Measurements from ENCODE around the gene ZNF398.

ZNF398 gene

DNA sequence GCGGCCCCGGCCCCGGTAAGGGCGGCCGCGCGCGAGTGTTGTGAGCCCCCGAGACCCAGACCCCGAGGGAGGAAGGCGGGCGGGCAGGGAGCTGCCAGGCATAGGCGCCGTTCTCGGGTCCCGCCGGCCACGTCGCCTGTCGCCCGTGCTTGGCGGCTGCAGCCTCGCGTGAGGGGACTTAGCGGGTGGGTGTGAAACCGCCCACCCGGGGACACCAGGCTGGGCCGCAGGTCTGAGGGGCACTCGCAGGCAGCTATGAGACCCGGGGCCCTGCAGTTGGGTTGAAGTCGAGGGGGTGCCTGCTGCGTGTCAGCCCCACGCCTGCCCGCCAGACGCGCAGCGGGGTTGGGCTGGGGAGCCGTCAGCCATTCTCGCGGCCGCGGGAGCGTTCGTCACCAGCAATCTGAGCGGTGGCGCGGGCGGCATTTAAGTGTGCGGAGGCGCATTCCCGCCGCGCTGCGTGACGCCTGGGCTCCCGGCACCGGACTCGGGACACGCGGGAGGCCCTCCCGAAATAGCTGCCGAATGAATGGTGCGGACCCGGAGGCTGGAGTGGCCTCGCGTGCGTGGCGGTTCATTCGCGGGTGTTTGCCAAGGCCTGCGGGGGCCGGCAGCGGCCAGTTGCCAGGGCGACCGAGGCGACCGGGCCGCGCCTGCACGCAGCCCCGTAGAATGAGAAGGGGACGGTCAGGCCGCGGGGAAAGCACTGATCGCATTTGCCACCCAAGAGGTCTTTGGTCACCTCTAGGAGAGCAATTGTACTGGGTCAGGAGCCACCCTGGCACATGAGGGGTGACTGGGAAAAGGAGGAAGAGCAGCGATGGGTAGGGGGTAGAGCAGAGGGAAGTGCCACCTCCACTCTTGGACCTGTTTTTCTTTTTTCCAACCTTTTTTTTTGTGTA is 750 bp downstream of the ZNF398 start:
- peak; percentile 56 to 83 (median 74) for DNase-seq
- Histone ChIP-seq H3K27me3 (replicated peaks in 2 of 5; ENCODE audit: control insufficient read depth in 4 of 5, insufficient read depth in 5 of 5, low read length in 4 of 5) (no peaks in the 10 kb centered on the region), H3K9me3 (ENCODE audit: control extremely low read depth in 1 of 5, control insufficient read depth in 4 of 5, insufficient read depth in 2 of 5, low read depth in 1 of 5, low read length in 4 of 5) (no peaks in the 10 kb centered on the region), H3K4me3 (ENCODE audit: control insufficient read depth in 1 of 7, extremely low read depth in 1 of 7, insufficient read depth in 4 of 7, low read depth in 2 of 7, low read length in 6 of 7) (peak overlapping the region; percentile 78 to 95 (median 88)), H3K36me3 (ENCODE audit: control insufficient read depth in 4 of 4, insufficient read depth in 4 of 4, low read length in 3 of 4) (peaks cover 0 to 6% (median 0%) of the 10 kb centered on the region in 4 experiments), H3K4me1 (ENCODE audit: control extremely low read depth in 1 of 4, control insufficient read depth in 4 of 4, insufficient read depth in 4 of 4, low read length in 3 of 4) (peaks cover 6 to 23% (median 20%) of the 10 kb centered on the region in 4 experiments), H3K27ac (ENCODE audit: insufficient read depth in 1 of 2, low read depth in 1 of 2, low read length in 2 of 2, poor library complexity in 1 of 2, severe bottlenecking in 2 of 2) (peak overlapping the region; percentile 54 to 91)
- POLR2A ChIA-PET: interaction anchor here (1.3 to 2.8 kb wide), 2 partner anchors 20 to 22 kb away, joined by 4 to 27 read pairs; partner anchors contain the start of gene ZNF425
- CTCF ChIA-PET: interaction anchor here (0.9 to 3.8 kb wide), 9 partner anchors 10 to 59 kb away, joined by 3 to 44 read pairs (median 7); partner anchors contain the start of genes ZNF282 and ZNF425
- under 1% methylated on average over 85 of the region's 86 CpGs for WGBS (ENCODE audit: insufficient coverage)

DNA sequence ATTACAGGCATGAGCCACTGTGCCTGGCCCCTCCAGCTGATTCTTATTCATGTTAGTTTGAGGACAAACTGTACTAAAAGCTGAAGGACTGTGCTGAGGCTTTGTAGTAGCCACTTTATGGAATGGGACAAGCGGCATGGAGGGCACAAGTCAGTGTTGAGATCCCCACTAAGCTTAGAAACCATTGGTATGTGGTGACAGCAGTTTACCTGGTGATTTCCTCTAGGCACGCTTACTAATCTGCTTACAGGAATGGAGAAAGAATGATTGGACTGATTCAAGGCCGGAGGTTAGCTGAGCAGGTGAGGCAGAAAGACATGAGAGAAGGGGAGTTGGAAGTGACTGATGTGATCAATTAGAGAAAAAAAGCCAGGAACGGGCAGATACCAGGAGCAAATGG is 3.7 kb downstream of the ZNF398 start:
- ChIA-PET CTCF (interaction anchor here (1.2 kb wide), 1 partner anchor 24 kb away, joined by 5 read pairs; no protein-coding TSS in a partner anchor), POLR2A (no interaction called here)
- peaks cover 4 to 22% (median 14%) of the 10 kb centered on the region in 4 experiments for H3K4me1 ChIP-seq (ENCODE audit: control extremely low read depth in 1 of 4, control insufficient read depth in 4 of 4, insufficient read depth in 4 of 4, low read length in 3 of 4)
- no peak for DNase-seq
- H3K9me3 ChIP-seq (ENCODE audit: control extremely low read depth in 1 of 5, control insufficient read depth in 4 of 5, insufficient read depth in 2 of 5, low read depth in 1 of 5, low read length in 4 of 5): no peaks in the 10 kb centered on the region
- H3K4me3 ChIP-seq (ENCODE audit: control insufficient read depth in 1 of 7, extremely low read depth in 1 of 7, insufficient read depth in 4 of 7, low read depth in 2 of 7, low read length in 6 of 7): no peak overlapping the region
- H3K36me3 ChIP-seq (ENCODE audit: control insufficient read depth in 4 of 4, insufficient read depth in 4 of 4, low read length in 3 of 4): peaks cover 0 to 25% (median 9%) of the 10 kb centered on the region in 4 experiments
- 87% methylated on average over 4 of the region's 4 CpGs for WGBS (ENCODE audit: insufficient coverage)
- H3K27ac ChIP-seq (ENCODE audit: insufficient read depth in 1 of 2, low read depth in 1 of 2, low read length in 2 of 2, poor library complexity in 1 of 2, severe bottlenecking in 2 of 2): no peak overlapping the region
- H3K27me3 ChIP-seq (replicated peaks in 2 of 5; ENCODE audit: control insufficient read depth in 4 of 5, insufficient read depth in 5 of 5, low read length in 4 of 5): no peaks in the 10 kb centered on the region

DNA sequence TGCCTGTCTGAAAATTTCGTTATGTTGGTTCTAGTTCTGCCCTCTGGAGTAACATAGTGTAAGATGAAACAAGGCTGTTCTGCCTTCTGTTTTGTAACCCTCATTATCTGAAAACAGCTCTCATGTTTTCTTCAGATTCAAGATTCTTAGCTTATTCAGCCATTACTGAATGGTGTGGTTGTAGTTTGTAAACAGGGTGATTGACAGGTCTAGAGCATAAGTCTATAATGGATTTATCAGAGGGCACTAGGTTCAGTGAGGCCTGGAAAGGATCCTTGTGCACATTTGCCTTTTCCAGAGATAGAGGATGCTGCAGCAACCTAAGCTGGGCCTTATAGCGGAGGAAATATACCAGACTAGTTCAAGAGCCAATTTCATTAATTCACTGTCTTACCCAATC is 6.1 kb downstream of the ZNF398 start:
- WGBS (ENCODE audit: insufficient coverage): 100% methylated on average over 1 of the region's 2 CpGs
- POLR2A ChIA-PET: no interaction called here
- CTCF ChIA-PET: interaction anchor here (0.6 to 1.1 kb wide), 3 partner anchors 27 to 88 kb away, joined by 3 to 4 read pairs (median 3); partner anchors contain the start of genes ZNF282 and ZNF425

DNA sequence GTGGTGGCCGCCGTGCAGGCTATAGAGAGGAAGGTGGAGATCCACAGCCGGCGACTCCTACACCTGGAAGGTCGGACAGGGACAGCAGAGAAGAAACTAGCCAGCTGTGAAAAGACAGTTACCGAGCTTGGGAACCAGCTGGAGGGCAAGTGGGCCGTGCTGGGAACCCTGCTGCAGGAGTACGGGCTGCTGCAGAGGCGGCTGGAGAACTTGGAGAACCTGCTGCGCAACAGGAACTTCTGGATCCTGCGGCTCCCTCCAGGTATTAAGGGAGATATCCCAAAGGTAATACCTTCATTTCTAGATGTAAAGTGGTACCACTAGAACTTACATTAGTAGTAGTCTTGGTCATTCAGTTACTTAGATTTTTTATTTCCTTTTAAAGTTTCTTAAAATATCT is 6.8 kb downstream of the ZNF398 start:
- DNase-seq: no peak
- POLR2A ChIA-PET: no interaction called here
- Histone ChIP-seq H3K36me3 (ENCODE audit: control insufficient read depth in 4 of 4, insufficient read depth in 4 of 4, low read length in 3 of 4) (peaks cover 3 to 41% (median 18%) of the 10 kb centered on the region in 4 experiments), H3K27ac (ENCODE audit: insufficient read depth in 1 of 2, low read depth in 1 of 2, low read length in 2 of 2, poor library complexity in 1 of 2, severe bottlenecking in 2 of 2) (no peak overlapping the region), H3K9me3 (ENCODE audit: control extremely low read depth in 1 of 5, control insufficient read depth in 4 of 5, insufficient read depth in 2 of 5, low read depth in 1 of 5, low read length in 4 of 5) (no peaks in the 10 kb centered on the region), H3K4me3 (ENCODE audit: control insufficient read depth in 1 of 7, extremely low read depth in 1 of 7, insufficient read depth in 4 of 7, low read depth in 2 of 7, low read length in 6 of 7) (no peak overlapping the region), H3K4me1 (ENCODE audit: control extremely low read depth in 1 of 4, control insufficient read depth in 4 of 4, insufficient read depth in 4 of 4, low read length in 3 of 4) (peaks cover 0 to 2% (median 0%) of the 10 kb centered on the region in 4 experiments), H3K27me3 (replicated peaks in 2 of 5; ENCODE audit: control insufficient read depth in 4 of 5, insufficient read depth in 5 of 5, low read length in 4 of 5) (no peaks in the 10 kb centered on the region)
- WGBS (ENCODE audit: insufficient coverage): 100% methylated on average over 5 of the region's 11 CpGs
- CTCF ChIA-PET: interaction anchor here (0.9 kb wide), 1 partner anchor 28 kb away, joined by 4 read pairs; the partner anchor contains the start of gene ZNF425

More for the DNA sequence above, 6.1 kb downstream of the ZNF398 start:
- peaks cover 3 to 41% (median 17%) of the 10 kb centered on the region in 4 experiments for H3K36me3 ChIP-seq (ENCODE audit: control insufficient read depth in 4 of 4, insufficient read depth in 4 of 4, low read length in 3 of 4)
- H3K4me3 ChIP-seq (ENCODE audit: control insufficient read depth in 1 of 7, extremely low read depth in 1 of 7, insufficient read depth in 4 of 7, low read depth in 2 of 7, low read length in 6 of 7): no peak overlapping the region
- H3K4me1 ChIP-seq (ENCODE audit: control extremely low read depth in 1 of 4, control insufficient read depth in 4 of 4, insufficient read depth in 4 of 4, low read length in 3 of 4): peaks cover 3 to 6% (median 5%) of the 10 kb centered on the region in 4 experiments
- DNase-seq: no peak
- no peaks in the 10 kb centered on the region for H3K9me3 ChIP-seq (ENCODE audit: control extremely low read depth in 1 of 5, control insufficient read depth in 4 of 5, insufficient read depth in 2 of 5, low read depth in 1 of 5, low read length in 4 of 5)
- H3K27me3 ChIP-seq (replicated peaks in 2 of 5; ENCODE audit: control insufficient read depth in 4 of 5, insufficient read depth in 5 of 5, low read length in 4 of 5): no peaks in the 10 kb centered on the region
- no peak overlapping the region for H3K27ac ChIP-seq (ENCODE audit: insufficient read depth in 1 of 2, low read depth in 1 of 2, low read length in 2 of 2, poor library complexity in 1 of 2, severe bottlenecking in 2 of 2)

DNA sequence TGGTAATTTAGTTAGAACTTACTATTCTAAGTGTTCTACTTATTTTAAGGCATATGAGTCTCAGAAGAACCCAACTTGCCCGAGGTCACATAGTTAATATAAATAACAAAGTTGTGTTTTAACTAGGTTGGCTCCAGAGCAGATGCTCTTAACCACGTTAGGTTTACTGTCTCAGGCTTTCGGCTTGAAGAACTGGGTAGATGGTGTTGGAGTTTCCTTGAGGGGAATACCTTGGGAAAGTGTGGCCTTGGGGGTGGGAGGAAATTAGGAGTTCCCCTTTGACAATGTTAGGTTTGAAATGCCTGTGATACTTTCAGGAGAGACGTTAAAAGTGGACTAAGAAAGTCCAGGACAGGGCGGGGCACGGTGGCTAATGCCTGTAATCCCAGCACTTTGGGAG is 9.6 kb downstream of the ZNF398 start:
- ChIA-PET POLR2A (no interaction called here), CTCF (no interaction called here)
- no CpG with 5 or more reads among the region's 6 CpGs for WGBS (ENCODE audit: insufficient coverage)
- Histone ChIP-seq H3K27me3 (replicated peaks in 2 of 5; ENCODE audit: control insufficient read depth in 4 of 5, insufficient read depth in 5 of 5, low read length in 4 of 5) (no peaks in the 10 kb centered on the region), H3K4me1 (ENCODE audit: control extremely low read depth in 1 of 4, control insufficient read depth in 4 of 4, insufficient read depth in 4 of 4, low read length in 3 of 4) (no peaks in the 10 kb centered on the region), H3K4me3 (ENCODE audit: control insufficient read depth in 1 of 7, extremely low read depth in 1 of 7, insufficient read depth in 4 of 7, low read depth in 2 of 7, low read length in 6 of 7) (no peak overlapping the region), H3K27ac (ENCODE audit: insufficient read depth in 1 of 2, low read depth in 1 of 2, low read length in 2 of 2, poor library complexity in 1 of 2, severe bottlenecking in 2 of 2) (no peak overlapping the region), H3K36me3 (ENCODE audit: control insufficient read depth in 4 of 4, insufficient read depth in 4 of 4, low read length in 3 of 4) (peaks cover 5 to 45% (median 23%) of the 10 kb centered on the region in 4 experiments), H3K9me3 (ENCODE audit: control extremely low read depth in 1 of 5, control insufficient read depth in 4 of 5, insufficient read depth in 2 of 5, low read depth in 1 of 5, low read length in 4 of 5) (no peaks in the 10 kb centered on the region)
- no peak for DNase-seq

DNA sequence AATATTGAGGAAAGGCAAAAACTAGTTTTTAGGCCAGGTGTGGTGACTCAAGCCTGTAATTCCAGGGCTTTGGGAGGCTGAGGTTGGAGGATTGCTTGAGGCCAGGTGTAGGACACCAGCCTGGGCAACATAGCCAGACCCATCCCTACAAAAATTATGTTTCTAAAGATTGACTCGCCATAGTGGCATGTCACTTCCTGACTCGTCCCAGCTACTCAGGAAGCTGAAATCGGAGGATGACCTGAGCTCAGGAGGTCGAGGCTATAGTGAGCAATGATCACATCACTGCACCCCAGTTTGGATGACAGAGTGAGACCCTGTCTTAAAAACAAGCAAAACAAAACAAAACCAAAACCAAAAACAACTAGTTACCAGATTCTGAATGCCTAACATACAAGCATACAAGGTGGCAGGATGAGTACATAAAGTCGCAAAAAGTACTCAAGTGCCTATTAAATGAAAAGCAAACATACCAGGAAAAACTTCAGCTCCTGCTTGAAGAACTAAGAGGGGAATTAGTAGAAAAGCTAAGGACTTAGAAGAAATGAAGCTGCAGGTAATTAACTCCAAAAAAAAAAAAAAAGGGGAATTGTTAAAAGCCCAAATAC is 14.1 kb downstream of the ZNF398 start:
- no peaks in the 10 kb centered on the region for H3K9me3 ChIP-seq (ENCODE audit: control extremely low read depth in 1 of 5, control insufficient read depth in 4 of 5, insufficient read depth in 2 of 5, low read depth in 1 of 5, low read length in 4 of 5)
- CTCF ChIA-PET: interaction anchor here (0.6 to 1.7 kb wide), 2 partner anchors 13 to 53 kb away, joined by 3 to 7 read pairs; partner anchors contain the start of gene ZNF398
- H3K4me1 ChIP-seq (ENCODE audit: control extremely low read depth in 1 of 4, control insufficient read depth in 4 of 4, insufficient read depth in 4 of 4, low read length in 3 of 4): no peaks in the 10 kb centered on the region
- DNase-seq: no peak
- POLR2A ChIA-PET: no interaction called here
- peaks cover 18 to 39% (median 25%) of the 10 kb centered on the region in 4 experiments for H3K36me3 ChIP-seq (ENCODE audit: control insufficient read depth in 4 of 4, insufficient read depth in 4 of 4, low read length in 3 of 4)
- WGBS (ENCODE audit: insufficient coverage): 81% methylated on average over 4 of the region's 5 CpGs
- H3K4me3 ChIP-seq (ENCODE audit: control insufficient read depth in 1 of 7, extremely low read depth in 1 of 7, insufficient read depth in 4 of 7, low read depth in 2 of 7, low read length in 6 of 7): no peak overlapping the region
- H3K27me3 ChIP-seq (replicated peaks in 2 of 5; ENCODE audit: control insufficient read depth in 4 of 5, insufficient read depth in 5 of 5, low read length in 4 of 5): no peaks in the 10 kb centered on the region
- H3K27ac ChIP-seq (ENCODE audit: insufficient read depth in 1 of 2, low read depth in 1 of 2, low read length in 2 of 2, poor library complexity in 1 of 2, severe bottlenecking in 2 of 2): no peak overlapping the region
